GM19328 (cell line): ENCODE measurements around the gene MRPS15.

Experiments used
- ATAC-seq: cut with Tn5 transposase; IDR thresholded peaks from one replicate; pipeline ENCODE4 v1.9.1; 2021; ENCODE audit warnings: mild to moderate bottlenecking, moderate library complexity; ENCODE audit not compliant: unreplicated experiment

MRPS15 gene

DNA sequence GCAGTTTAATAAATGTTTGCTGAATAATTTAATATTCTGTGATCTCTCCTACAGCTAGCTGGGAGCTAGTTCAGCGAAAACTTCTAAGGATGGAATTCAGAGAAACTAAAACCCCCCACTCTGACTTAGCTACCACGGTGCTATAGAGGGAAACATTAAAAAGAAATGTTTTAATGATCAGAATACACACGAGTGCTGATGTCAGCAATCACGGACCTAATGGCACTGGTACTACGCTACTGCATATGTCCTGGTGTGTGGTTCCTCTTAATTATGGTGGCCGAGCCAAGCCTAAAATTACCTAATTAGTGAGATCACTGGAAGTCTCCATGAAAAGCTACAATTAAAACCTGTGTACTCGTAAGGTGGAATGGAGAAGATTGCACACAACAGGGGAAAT is 42.5 kb downstream of the MRPS15 start:
- ATAC-seq = no peak

DNA sequence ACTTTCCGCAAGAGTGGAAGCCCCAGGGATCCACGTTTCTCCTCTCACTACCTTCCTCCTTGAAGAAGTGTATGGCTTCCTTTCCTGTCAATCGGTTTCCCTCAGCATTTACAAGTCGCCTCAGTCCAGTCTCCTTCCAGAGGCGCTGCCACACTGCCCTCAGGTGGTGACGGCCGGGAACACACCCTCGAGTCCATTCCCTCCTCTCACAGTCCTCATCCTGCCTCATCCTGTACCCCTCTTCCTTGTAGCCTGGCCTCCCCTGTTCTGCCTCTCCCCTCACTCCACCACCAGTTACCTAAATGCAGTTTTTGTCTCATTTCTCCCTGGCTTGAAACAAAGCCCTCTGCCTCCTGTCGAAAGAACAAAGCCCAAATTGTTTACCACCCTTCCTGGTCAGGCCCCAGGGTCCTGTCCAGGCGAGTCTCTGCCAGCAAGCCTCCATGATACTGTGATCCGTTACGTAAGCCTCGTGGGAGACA is 43.3 kb downstream of the MRPS15 start:
- peak; percentile 60 for ATAC-seq

DNA sequence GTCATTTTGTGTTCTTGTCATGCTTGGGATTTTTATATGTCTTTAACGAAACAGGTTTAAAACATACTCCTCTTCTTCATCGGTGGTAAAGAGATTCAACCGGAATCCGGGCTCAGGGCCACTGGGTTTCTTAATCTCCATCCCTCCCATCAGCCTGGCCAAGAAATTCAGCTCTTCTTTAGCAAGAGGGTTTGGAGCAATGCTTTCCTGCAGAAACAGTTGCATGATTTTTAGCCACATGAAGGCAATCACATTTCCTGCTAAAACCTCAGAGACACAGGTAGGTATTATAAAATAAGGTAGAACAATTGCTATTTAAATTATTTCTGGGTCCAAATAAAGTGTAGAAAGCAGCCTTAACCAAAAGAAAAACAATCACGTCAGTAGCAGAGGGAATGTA is 43.8 kb downstream of the MRPS15 start:
- no peak for ATAC-seq

DNA sequence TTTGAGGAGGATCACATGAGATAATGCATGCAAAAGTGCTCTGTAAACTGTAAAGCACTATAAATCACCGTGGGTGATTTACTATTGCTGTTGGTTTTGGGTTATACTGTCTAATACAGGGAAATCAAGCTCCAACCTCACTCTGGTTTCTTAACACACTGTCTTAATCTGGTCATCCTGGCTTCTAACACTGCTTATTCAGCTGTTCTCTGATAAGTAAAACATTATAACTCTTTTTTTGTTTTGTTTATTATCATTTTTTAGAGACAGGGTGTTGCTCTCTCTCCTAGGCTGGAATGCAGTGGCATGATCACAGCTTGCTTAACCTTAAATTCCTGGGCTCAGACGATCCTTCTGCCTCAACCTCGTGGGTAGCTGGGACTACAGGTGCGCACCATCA is 44.6 kb downstream of the MRPS15 start:
- ATAC-seq = no peak

DNA sequence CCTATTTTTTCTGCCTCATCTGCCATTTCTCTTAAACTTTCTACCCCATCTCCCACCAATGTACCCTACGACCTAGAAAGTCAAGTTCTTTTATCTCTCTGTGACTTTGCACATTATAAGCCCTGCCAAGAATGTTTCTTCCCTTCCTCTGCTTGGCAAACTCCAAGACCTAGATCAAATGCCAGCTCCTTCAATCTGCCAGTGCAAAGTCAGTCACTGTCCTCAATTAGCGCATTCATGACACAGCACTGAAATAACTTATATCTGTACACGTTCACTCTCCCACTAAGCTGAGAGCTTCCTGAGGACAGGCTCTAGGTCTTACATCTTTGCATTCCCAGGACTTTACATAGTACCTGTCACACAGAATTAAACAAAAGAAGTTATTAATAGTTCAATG is 45.0 kb downstream of the MRPS15 start:
- no peak for ATAC-seq

DNA sequence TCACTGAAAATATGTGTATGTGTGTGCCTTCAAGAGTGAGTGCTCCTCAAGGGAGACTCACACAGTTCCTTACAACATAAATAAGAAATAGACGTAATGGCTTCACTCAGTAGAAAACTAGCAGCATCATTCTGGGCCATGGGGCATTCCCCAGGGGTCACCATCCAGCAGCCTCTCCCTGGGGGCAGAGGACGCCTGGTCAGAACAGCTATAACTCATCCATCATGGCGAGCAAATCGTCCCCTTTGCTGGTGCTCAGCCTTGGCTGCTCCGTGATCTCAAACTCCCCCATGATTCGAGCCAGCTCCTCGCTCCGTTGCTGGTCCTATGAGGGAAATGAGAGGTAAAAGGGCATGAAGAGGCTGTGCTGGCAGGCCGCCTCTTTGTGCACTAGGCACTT is 46.3 kb downstream of the MRPS15 start:
- ATAC-seq = no peak

DNA sequence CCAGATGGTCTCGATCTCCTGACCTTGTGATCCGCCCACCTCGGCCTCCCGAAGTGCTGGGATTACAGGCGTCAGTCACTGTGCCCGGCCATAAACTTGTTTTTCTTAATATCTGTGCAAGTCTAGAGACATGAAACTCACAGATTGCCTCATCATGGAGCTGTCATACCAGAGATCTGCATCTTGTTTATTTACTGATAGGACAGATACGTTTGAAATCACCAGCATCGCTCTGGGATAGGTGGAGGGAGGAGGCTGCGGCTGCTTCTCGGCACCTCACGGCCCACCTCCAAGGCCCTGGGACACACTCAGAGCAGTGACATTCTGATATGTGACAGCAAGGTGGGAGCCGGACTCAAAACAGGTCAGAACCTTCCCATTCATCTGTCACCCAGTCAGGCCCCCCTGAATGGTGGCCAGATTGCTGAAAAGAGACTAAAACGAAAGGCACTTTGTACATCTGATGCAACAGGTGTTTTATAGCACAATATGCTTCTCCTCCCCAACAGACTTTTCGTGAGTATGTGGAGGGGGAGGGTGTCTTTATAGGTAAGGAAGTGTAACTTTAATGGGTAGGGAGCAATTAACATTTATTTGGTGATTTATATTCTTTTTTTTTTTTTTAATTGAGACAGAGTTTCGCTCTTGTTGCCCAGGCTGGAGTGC is 48.4 kb downstream of the MRPS15 start:
- no peak for ATAC-seq

DNA sequence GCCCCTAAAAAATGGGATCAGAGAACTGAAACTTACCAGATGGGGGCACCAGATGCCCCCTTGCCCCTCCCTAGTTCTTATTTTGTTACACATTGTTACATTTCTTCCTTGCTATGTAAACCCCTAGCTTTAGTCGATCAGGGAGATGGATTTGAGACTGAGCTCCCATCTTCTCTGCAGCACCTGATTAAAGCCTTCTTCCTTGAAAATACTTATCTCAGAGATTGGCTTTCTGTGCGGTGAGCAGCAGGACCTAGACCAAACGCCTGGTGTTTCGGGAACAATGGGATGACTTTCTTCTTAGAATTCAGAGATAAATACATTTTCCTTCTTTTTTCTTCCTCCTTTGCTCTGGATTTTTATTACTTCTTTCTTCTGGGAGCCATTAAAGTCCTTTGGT is 49.8 kb downstream of the MRPS15 start:
- ATAC-seq = no peak

DNA sequence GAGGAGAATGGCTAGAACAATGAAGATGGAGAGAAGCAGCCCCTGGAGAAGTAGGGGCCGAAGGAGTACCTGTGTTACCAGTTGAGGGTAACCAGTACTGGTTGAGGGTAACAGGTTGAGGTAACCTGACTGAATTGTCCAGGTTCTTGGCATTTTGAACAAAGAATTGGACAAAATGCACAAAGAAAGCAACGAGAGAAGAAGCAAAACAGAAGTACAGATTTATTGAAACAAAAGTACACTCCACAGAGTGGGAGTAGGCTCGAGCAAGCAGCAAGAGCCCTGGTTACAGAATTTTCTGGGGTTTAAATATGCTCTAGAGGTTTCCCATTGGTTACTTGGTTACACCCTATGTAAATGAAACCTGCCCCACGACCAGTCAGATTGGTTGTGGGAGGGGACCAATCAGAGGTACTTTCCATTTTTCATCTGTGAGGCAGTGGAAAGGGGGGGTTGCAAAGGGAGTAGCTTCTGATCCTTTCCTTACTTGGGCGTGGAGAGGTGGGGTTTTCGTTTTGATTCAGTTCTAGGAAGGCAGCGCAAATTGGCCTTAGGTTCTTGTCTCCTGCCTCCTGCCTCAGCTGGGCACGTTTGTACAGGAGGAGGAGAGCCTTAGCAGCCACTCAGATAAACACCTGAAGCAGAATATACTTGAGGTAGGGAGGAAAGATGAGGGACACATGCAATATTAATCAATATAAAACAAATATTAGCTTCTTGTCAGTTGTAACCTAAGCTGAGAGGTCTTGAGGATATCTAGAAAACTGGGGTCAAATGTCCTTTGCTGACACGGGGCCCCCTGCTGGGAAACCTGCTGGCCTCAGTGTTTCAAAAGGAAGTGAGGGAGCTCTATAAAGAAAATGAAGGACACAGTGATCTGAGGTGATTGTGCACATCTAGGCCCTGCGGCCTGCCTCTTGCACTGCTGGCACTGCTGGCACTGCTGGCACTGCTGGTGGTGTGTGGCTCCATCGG is 52.2 kb downstream of the MRPS15 start:
- no peak for ATAC-seq

DNA sequence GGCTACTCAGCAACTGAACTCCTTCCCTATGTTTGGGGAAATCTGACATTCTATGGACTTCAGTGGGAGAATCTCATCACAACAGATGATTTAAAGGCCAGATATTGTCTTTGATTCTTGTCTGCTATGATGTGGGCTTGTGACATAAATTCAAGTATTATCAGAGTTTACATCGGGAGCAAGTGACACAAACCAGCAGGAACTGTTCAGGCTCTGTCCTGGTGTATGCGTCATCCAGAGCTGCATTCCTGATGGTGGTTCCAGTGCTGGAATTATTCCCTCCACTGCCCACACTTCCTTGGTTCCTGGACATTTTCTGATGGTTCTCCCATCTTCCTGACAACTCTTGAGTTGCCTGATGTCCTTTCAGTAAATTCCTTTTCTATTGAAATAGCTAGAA is 55.7 kb downstream of the MRPS15 start:
- no peak for ATAC-seq

DNA sequence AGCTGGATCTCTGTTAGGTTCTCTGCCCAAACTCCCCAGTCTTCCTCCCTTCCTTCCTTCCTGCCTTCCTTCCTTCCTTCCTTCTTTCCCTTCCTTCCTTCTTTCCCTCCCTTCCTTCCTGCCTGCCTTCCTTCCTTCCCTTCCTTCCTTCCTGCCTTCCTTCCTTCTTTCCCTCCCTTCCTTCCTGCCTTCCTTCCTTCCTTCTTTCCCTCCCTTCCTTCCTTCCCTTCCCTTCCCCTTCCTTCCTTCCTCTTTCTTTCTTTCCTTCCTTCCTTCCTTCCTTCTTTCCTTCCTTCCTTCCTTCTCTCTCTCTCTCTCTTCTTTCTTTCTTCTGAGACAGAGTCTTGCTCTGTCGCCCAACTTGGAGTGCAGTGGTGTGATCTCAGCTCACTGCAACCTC is 57.7 kb downstream of the MRPS15 start:
- no peak for ATAC-seq
